ENCODE data around the gene DLEC1.

The DLEC1 gene, protein sequence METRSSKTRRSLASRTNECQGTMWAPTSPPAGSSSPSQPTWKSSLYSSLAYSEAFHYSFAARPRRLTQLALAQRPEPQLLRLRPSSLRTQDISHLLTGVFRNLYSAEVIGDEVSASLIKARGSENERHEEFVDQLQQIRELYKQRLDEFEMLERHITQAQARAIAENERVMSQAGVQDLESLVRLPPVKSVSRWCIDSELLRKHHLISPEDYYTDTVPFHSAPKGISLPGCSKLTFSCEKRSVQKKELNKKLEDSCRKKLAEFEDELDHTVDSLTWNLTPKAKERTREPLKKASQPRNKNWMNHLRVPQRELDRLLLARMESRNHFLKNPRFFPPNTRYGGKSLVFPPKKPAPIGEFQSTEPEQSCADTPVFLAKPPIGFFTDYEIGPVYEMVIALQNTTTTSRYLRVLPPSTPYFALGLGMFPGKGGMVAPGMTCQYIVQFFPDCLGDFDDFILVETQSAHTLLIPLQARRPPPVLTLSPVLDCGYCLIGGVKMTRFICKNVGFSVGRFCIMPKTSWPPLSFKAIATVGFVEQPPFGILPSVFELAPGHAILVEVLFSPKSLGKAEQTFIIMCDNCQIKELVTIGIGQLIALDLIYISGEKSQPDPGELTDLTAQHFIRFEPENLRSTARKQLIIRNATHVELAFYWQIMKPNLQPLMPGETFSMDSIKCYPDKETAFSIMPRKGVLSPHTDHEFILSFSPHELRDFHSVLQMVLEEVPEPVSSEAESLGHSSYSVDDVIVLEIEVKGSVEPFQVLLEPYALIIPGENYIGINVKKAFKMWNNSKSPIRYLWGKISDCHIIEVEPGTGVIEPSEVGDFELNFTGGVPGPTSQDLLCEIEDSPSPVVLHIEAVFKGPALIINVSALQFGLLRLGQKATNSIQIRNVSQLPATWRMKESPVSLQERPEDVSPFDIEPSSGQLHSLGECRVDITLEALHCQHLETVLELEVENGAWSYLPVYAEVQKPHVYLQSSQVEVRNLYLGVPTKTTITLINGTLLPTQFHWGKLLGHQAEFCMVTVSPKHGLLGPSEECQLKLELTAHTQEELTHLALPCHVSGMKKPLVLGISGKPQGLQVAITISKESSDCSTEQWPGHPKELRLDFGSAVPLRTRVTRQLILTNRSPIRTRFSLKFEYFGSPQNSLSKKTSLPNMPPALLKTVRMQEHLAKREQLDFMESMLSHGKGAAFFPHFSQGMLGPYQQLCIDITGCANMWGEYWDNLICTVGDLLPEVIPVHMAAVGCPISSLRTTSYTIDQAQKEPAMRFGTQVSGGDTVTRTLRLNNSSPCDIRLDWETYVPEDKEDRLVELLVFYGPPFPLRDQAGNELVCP (N-terminal part only)

DNA sequence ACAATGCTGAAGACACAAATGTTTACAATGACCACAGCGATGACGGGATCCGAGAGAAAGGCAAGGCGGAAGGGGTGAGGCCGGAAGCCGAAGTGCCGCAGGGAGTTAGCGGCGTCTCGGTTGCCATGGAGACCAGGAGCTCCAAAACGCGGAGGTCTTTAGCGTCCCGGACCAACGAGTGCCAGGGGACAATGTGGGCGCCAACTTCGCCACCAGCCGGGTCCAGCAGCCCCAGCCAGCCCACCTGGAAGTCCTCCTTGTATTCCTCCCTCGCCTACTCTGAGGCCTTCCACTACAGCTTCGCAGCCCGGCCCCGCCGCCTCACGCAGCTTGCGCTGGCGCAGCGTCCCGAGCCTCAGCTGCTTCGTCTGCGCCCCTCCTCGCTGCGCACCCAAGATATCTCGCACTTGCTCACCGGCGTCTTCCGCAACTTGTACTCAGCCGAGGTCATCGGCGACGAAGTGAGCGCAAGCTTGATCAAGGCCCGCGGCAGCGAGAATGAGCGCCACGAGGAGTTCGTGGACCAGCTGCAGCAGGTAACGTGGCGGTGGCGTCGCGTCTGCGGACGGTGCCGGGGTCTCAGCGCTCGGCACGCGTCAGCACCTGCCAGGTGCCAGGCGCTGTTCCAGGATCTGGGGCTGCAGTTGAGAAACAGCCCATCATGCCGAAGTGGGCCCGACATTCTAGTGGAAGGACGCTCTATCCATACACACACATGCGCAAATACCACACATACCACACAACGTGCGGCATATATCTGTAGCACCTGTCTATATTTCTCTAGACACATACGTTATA, at the start of gene DLEC1:
TSS of gene DLEC1 (plus strand) at position 108 of the 798 bp plus-strand sequence. CDS start at position 126, 18 bp downstream.
- peak; percentile 93 for DNase-seq

DNA sequence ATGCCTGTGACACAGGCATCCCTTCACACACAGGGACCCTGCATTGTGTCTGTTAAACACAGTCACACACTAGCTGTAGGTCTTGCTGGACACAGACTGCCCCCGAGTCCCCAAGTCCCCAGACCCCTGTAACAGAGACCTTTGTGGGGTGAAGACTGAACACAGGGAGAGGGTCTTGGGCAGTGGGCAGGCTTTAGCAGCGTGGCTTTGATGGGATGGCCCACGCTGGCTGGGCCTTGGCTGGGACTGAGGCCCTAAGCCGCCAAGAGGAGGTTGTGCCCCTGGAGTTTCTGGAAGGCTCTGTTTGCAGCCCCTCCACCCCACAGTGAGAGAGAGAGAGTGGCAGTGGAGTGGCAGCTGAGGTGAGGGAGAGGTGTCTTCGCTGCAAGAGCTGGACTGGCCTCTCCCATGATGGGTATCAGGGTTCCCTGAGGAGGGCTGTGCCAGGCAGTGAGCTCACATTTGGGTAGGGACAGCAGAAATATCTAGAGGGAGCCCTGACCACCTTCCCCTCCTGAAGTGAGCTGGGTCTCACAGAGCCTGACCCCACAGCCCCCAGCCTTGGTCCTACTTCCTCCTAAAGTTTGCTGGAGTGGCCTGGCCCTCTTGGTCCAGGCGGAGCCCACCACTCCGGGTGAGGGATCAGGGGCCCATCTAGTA, 49.1 kb upstream of the DLEC1 start:
- no peak for DNase-seq

DNA sequence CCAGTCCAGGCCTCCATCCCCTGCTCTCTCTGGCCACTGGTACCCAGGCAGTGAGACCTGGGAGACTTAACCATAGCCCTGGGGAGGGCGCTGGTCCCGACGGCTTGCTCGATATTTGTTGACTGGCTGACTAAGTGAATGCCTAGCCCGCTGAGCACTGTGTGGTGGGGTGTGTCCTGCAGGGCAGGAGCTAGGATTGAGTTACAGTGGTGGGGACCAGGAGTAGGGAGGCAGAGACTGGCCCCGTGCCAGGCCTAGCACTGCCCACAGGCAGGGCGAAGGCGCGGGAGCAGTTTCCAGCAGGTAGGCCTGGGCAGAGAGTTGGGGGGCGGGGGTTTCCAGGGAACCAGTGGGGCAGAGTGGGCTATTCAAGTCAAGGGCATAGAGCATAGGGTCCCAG, 48.5 kb upstream of the DLEC1 start, which contains the start of gene VILL:
TSS of gene VILL (plus strand) at position 260 of the 400 bp plus-strand sequence. CDS start 2,887 bp downstream, outside the sequence.
- DNase-seq, result no peak

DNA sequence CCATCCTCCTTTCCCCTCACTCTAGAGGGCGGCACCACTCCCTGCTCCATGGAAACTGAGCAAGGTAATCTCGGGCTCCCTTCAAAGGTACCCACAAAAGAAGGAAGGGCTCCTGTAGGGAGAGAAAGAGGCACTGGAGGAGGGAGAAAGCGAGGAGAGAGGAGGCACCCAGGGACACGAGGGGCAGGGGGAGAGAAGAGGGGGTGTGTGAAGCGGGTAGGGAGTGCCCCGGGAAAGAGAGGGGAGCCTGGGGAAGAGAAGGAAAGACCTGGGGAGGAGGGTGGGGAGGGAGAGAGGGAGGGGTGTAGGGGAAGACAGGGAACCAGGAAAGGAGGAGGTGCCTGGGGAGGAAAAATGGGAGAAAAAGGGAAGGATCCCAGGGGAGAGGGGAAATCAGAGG, 47.9 kb upstream of the DLEC1 start:
- DNase-seq, result no peak

DNA sequence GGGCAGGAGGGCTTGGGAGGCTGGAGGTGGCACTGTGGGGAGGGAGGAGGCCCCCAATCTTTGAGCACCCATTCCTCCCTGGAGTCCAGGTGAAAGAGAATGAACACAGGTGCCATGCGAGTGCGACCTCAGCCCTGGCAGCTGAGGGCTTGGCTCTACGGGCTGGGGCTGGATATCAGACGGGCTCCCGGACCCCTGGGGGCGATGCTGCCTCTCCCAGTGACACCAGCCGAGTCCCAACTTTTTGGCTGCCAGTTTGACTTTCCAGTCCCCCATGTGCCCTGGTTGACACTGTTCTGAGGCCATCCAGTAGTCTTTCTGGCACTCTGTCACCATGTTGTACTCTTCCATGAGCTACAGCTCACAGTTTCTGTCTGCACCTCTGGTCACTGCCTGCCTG, 47.2 kb upstream of the DLEC1 start:
- no peak for DNase-seq

DNA sequence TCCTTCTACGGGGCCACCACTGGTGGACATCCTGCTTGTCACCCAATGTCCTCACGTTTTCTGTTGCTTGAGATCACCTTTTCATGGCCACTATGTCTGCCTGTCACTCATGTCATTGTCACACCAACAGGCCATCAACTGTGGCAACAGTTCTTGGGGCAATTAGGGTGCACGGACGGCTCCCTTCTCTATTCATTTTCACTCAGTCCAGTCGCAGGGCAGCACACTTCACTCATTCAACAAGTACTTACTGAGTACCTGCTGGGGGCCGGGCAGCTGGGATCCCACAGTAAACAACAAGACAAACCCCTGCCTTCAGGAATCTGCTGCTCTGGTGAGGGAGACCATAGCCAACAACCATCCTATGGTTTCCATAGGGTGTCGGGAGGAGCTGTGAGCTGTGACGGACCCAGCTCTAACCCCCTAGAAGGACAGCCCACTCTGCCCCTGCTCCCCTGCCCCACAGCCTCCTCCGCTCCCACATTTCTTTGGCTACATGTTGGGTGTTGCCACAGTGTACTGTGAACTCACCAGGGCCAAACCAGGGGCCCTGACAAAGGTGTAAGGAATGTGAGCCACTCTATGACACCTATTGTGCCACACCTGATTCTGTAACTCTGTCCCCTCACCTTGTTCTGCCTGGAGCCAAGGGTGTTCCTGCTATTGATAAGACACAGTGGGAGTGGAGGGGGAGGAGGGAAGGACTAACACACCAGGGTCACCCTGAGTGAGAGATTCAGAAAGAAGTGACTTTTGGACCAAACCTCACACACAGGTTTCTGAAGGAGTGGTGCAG, 46.5 kb upstream of the DLEC1 start:
- DNase-seq, result no peak

DNA sequence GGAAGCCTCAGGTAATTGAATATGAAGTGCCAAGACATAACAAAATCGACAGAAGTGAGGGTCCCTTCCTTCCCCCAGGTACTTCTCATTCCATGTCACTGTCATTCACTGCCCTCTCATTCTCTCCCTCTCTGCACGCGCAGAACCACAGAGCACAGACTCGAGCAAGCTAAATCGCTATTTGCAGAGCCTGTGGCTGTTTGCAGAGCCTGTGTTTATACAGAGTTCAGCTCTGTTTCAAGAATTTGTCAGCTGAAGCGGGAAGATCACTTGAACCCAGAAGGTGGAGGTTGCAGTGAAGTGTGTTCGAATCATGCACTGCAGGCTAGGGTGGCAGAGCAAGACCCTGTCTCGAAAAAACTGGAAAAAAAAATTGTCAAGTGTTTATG, 45.9 kb upstream of the DLEC1 start:
- no peak for DNase-seq

DNA sequence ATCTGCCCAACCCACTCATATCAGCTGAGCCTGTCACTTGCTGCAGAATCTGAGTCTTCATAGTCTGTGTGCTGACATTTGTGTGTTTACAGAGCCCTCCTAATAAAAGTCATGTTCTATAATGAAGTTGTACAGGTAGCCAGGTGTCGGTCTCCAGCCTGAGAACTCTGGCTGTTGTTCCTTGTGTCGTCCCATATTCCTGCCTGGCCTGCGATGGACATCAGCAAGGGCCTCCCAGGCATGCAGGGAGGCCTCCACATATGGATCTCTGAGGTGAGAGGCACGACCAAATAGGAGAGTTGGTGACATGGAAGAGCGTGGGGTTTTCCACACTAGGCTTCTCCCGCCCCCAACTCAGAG, 45.6 kb upstream of the DLEC1 start:
- DNase-seq, result no peak

DNA sequence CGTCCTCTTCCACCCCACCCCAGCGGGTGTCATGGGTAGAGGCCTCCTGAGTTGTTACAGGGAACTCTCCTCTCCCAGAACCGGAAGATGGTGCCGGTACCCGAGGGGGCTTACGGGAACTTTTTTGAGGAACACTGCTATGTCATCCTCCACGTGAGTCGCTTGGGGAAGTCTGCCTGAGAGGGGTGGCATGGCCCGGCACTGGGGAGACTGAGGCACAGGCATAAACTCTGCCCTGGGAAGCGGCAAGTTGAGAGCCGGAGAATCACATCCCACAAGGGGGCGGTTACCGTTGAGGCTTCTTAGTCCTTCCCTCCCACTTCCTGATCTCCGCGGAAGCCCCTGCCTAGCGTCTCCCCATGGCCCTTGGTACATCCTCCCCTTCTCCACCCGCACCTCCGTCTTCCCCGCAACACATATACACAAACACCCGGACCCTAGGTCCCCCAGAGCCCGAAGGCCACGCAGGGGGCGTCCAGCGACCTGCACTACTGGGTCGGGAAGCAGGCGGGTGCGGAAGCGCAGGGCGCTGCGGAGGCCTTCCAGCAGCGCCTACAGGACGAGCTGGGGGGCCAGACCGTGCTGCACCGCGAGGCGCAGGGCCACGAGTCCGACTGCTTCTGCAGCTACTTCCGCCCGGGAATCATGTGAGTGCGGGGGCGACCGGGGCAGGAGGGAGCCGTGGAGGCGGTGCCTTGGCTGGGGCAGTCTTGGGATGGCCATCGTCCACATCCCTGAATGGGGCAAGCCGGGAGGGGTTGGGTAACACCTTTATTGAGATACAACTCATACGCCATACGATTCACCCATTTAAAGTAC, 45.0 kb upstream of the DLEC1 start:
- DNase-seq, result peak; percentile 51

DNA sequence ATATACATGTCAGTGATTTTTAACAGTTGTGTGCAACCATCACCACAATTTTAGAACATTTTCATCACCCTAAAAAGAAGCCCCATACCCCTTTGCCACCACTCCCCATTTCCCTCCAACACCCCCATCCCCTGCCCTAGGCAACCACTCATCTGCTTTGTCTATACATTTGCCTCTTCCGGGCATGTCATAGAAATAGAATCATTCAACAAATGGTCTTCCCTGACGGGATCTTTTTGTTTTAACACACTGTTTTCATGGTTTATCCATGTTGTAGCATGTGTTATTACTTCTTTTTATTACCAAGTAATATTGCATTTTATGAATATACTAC, 44.4 kb upstream of the DLEC1 start:
- DNase-seq, result no peak

DNA sequence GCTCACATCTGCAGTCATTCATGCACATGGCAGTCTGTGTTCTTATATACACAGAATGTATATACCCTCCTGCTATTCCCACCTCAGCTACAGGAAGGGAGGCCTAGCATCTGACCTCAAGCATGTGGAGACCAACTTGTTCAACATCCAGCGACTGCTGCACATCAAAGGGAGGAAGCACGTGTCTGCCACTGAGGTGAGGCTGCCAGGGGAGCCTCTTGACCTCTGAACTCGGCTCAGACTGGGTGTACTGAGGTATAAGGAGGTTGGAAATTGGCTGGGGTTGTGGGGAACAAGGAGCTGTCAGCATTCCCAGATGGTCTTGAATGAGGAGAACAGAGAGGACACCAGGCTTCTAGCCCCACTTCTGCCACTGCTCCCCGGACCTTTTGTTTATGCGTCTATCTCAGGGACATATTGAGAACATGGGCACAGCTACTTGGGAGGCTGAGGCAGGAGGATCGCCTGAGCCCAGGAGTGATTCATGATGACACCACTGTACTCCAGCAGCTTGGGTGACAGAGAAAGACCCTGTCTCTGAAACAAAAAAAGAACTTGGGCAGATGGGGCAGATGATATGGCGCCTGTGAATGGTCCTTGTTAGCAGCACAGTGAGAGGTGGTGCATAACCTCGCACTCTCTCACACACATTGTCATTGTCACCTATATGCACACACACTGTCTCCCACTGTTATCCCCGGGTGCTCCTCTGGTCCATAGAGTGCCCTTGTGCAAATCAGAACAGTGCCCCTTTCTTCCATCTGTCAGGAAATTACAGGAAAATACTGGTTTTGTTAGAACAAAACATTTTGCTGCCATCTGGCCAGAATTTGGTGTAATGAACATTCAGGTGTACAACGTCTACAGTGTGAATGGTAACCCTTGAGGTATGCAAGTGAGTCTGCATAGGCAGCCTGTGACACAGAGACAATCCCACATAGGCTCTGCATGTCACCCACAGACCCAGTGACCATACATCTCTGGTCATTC, 43.1 kb upstream of the DLEC1 start:
- DNase-seq, result peak; percentile 27

DNA sequence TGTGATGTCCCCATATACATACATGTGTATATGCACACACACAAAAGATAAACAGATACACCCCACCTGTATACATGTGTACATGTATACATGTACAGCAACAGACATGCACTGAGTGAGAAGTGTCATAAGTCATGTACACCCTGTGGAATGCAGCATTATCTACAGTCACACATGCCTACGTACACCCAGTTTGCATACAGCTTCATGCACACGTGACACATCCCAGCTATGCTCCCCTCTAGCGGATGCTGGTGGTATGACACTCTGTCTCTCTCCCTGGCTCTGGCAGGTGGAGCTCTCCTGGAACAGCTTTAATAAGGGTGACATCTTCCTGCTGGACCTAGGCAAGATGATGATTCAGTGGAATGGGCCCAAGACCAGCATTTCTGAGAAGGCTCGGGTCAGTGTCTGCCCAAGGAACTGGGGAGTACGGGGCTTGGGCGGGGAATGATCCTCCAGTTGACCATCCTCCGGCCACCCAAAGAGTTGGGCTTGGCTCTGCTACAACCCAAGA, 42.2 kb upstream of the DLEC1 start:
- peak; percentile 85 for DNase-seq

DNA sequence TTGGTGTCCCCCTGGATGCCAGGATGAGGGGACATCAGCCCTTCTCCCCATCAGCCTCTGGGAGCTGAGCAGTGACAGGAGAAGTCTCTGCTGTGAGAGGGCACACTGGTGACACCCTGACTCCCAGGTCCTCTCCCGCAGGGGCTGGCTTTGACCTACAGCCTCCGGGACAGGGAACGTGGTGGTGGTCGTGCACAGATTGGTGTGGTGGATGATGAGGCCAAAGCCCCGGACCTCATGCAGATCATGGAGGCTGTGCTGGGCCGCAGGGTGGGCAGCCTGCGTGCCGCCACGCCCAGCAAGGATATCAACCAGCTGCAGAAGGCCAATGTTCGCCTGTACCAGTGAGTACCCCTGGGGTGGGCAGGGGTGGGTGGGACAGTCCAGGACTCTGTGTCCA, 41.7 kb upstream of the DLEC1 start:
- no peak for DNase-seq

DNA sequence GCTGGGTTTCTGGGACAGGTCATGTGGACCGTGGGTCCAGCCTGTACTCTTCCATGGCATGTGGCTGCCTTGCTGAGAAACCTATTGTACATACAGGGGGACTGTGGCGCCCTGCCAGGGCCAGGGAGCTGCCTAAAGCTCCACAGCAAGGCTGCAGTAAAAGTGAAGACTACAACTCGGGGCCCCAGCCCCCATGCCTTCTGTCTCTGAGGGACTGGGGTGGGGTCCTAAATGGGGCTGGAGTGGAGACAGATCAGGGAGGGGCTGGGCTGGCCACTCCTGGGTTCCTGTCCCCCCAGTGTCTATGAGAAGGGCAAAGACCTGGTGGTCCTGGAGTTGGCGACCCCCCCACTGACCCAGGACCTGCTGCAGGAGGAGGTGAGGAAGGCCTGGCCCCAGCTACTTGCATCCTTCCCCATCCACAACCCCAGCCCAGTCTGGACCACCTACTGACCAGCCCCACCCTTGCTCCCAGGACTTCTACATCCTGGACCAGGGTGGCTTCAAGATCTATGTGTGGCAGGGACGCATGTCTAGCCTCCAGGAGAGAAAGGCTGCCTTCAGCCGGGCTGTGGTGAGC, 41.1 kb upstream of the DLEC1 start:
- DNase-seq, result no peak

DNA sequence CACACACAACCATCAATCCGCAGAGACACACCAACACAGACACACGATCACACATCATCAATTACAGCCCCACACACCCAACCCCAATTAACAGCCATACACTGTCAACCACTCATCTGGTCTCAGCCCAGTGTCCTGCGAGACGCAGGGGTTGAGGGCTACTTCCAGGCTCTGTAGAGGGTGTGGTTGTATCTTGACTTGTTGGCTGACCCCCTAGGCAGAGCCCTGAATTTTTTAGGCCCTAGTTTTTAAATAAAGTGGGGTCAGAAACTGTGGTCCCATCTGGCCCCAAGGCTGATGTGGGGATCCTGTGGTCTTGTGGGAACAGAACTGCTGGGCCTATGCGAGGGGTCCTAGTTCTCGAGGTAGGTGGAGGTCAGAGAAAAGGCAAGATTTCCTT, 39.2 kb upstream of the DLEC1 start:
- DNase-seq, result no peak

DNA sequence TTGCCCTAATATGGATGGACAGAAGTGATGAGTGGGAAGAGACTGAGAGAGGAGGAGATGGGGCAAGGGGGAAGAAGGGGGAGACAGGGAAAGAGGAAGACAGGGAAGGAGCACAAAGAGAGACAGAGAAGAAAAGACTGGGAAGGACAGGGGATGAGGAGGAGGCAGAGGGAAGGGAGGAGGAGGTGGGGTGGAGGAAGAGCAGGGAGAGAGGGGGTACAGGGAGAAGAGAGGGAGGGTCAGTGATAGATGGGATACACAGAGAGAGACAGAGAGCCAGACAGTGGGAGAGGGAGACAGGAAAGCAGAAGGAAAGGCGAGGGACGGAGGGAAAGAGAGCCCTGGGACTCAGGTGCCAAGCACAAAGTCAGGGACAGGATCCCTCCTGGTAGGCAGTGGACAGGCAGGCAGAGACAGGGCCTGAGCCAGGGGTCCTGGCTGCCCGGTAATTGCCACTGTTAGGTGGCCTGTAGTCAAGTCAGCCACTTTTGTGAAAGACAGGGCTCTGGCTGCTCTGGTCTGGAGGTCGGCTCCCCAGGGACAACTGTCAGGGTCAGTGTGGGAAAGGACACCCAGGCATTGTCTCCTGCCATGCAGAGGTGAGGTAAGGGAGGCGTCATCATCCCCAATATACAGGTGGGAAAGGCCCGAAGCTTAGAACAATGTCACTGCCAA, 38.6 kb upstream of the DLEC1 start:
- no peak for DNase-seq

DNA sequence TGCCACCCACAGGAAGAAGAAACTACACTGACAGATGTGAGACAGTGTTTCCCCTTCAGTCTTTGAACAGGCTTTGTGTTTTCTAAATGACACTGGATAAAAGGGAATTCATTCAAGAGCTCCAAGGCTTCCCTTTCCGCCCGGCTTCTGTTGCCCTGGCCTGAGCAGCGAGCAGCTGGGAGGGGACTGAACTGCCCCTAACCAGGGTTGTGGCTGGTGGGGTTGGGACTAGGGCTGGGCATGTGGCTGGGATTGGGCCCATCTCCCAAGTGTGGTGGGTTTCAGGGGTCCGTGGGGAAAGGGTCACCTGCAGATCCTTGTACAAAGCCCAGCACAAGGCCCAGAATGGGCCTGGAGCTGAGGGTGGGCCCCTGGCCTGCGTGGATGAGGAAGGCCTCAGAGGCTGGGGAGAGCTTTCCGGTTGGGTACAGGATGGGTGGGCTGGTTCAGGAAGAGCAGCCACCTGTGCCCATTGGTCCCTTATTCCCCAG, 38.0 kb upstream of the DLEC1 start:
- DNase-seq, result no peak

Measured in CD4-positive, alpha-beta T cell treated with Interleukin-4 for 4 hours (primary cell).